SK-N-SH (cell line): ENCODE measurements around the gene ITGB5. TPM values are rescaled to one million over a fixed set of nuclear protein-coding genes. Genes with fewer than 3 reads are reported as not detected.

ENCODE experiments used
- CTCF ChIA-PET: fragments of 300-600, 350-600 bp; formaldehyde crosslinking; extraction: SDS; loops from one replicate; lab custom pipeline; 2021; lab: Yijun Ruan, JAX
- POLR2A ChIA-PET: fragments of 350-600 bp; sonication (Branson Sonifier 250); formaldehyde crosslinking; extraction: SDS; loops from one replicate; lab custom pipeline; 2020; ENCODE audit warnings: antibody characterized with exemption, inconsistent platforms; lab: Yijun Ruan, JAX
- DNase-seq: peaks from one replicate; pipeline ENCODE4 v3.0.0; 2012
- H2AFZ ChIP-seq: fragments of 200-600 bp; sonication (generic); 2 replicates; pipeline ENCODE4 v1.8.1; 2016; ENCODE audit warnings: antibody characterized with exemption, mild to moderate bottlenecking, low read depth
- H3F3A ChIP-seq: fragments of 200-600 bp; sonication (generic); replicated peaks from 2 replicates; pipeline ENCODE3; 2016; ENCODE audit warnings: antibody characterized with exemption, mild to moderate bottlenecking; ENCODE audit not compliant: insufficient read depth
- H3K27ac ChIP-seq, 2 experiments: fragments of 200-500 bp in 1 of 2; fragments of 200-600 bp in 1 of 2; sonication (Bioruptor generic) in 1 of 2; sonication (generic), shearing (Covaris generic) in 1 of 2; 2 replicates each; pipeline versions ENCODE4 v1.5.1 to v1.6.1; 2014 to 2016; ENCODE audit warnings: low read depth in 2 of 2, inconsistent platforms in 1 of 2, low read length in 1 of 2, mild to moderate bottlenecking in 1 of 2, mixed read lengths in 1 of 2
- H3K27me3 ChIP-seq: fragments of 200-600 bp; sonication (generic), shearing (Covaris generic); 2 replicates; pipeline ENCODE4 v1.6.1; 2016; ENCODE audit warnings: mixed run types; ENCODE audit not compliant: insufficient read depth
- H3K36me3 ChIP-seq, 2 experiments: fragments of 200-500 bp in 1 of 2; fragments of 200-600 bp in 1 of 2; sonication (Bioruptor generic) in 1 of 2; sonication (generic) in 1 of 2; replicated peaks in 1 of 2; 2 replicates each; pipeline versions ENCODE3 to v1.5.1; 2014 to 2016; ENCODE audit warnings: low read length in 1 of 2, mild to moderate bottlenecking in 1 of 2; ENCODE audit not compliant: insufficient read depth in 2 of 2, control insufficient read depth in 1 of 2
- H3K4me1 ChIP-seq, 2 experiments: fragments of 200-500 bp in 1 of 2; fragments of 200-600 bp in 1 of 2; sonication (Bioruptor generic) in 1 of 2; sonication (generic), shearing (Covaris generic) in 1 of 2; 2 replicates each; pipeline versions ENCODE4 v1.5.1 to v1.6.1; 2014 to 2016; ENCODE audit warnings: low read depth in 1 of 2, low read length in 1 of 2, mixed run types in 1 of 2; ENCODE audit not compliant: insufficient read depth in 2 of 2, control insufficient read depth in 1 of 2
- H3K4me2 ChIP-seq: fragments of 200-600 bp; sonication (generic), shearing (Covaris generic); 2 replicates; pipeline ENCODE4 v1.6.1; 2017; ENCODE audit warnings: mixed run types
- H3K4me3 ChIP-seq, 2 experiments: fragments of 200-500 bp in 1 of 2; fragments of 200-600 bp in 1 of 2; sonication (Bioruptor generic) in 1 of 2; sonication (generic), shearing (Covaris generic) in 1 of 2; 2 replicates each; pipeline versions ENCODE4 v1.5.1 to v1.8.1; 2014 to 2016; ENCODE audit warnings: low read depth in 2 of 2, inconsistent platforms in 1 of 2, low read length in 1 of 2, mild to moderate bottlenecking in 1 of 2, mixed read lengths in 1 of 2, moderate library complexity in 1 of 2
- H3K79me2 ChIP-seq: fragments of 200-600 bp; sonication (generic); 2 replicates; pipeline ENCODE4 v1.8.1; 2017; ENCODE audit warnings: mild to moderate bottlenecking; ENCODE audit not compliant: insufficient read depth
- H3K9ac ChIP-seq: fragments of 200-600 bp; sonication (generic); 2 replicates; pipeline ENCODE4 v1.6.1; 2017; ENCODE audit warnings: mixed run types
- H3K9me2 ChIP-seq: fragments of 200-600 bp; sonication (generic); 2 replicates; pipeline ENCODE4 v1.6.1; 2017; ENCODE audit warnings: mixed run types
- H3K9me3 ChIP-seq: fragments of 200-600 bp; sonication (generic); 2 replicates; pipeline ENCODE4 v1.6.1; 2017; ENCODE audit warnings: mixed run types, mild to moderate bottlenecking, moderate library complexity
- H4K20me1 ChIP-seq: fragments of 200-600 bp; sonication (generic); 2 replicates; pipeline ENCODE4 v1.6.1; 2017; ENCODE audit warnings: mild to moderate bottlenecking, mixed run types; ENCODE audit not compliant: insufficient read depth
- CHD2 ChIP-seq: fragments of 150-350 bp; IDR thresholded peaks from 2 replicates; pipeline ENCODE4 v1.6.1; 2018; ENCODE audit warnings: low read length; ENCODE audit not compliant: partially characterized antibody
- EP300 ChIP-seq, 2 experiments: IDR thresholded peaks; 2 replicates each; pipeline versions ENCODE4 v1.4.0 to v1.6.1; 2012; ENCODE audit warnings: borderline replicate concordance in 1 of 2, low read depth in 1 of 2, low read length in 1 of 2
- EZH2phosphoT487 ChIP-seq: fragments of 200-600 bp; sonication (generic); IDR thresholded peaks from 2 replicates; pipeline ENCODE4 v1.6.1; 2017; ENCODE audit warnings: low read depth, mixed run types, mild to moderate bottlenecking, antibody characterized with exemption, moderate library complexity, borderline replicate concordance
- FOXM1 ChIP-seq: IDR thresholded peaks from 2 replicates; pipeline ENCODE4 v1.4.0; 2012; ENCODE audit warnings: low read depth, mild to moderate bottlenecking
- IRF3 ChIP-seq: fragments of 150-350 bp; IDR thresholded peaks from 2 replicates; pipeline ENCODE4 v1.6.1; 2016; ENCODE audit warnings: mild to moderate bottlenecking, low read depth, low read length
- PBX3 ChIP-seq: IDR thresholded peaks from 2 replicates; pipeline ENCODE4; 2012
- RAD21 ChIP-seq: IDR thresholded peaks from 2 replicates; pipeline ENCODE4 v1.6.1; 2012; ENCODE audit warnings: mild to moderate bottlenecking, low read length
- REST ChIP-seq: IDR thresholded peaks from 2 replicates; pipeline ENCODE4 v1.6.1; 2012; ENCODE audit warnings: mild to moderate bottlenecking, low read depth, low read length, moderate library complexity
- RXRA ChIP-seq: IDR thresholded peaks from 2 replicates; pipeline ENCODE4 v1.4.0; 2012; ENCODE audit warnings: low read depth, mild to moderate bottlenecking, borderline replicate concordance
- TCF12 ChIP-seq: IDR thresholded peaks from 2 replicates; pipeline ENCODE4 v1.4.0; 2012
- USF1 ChIP-seq: IDR thresholded peaks from 2 replicates; pipeline ENCODE4 v1.4.0; 2012; ENCODE audit warnings: low read depth, borderline replicate concordance
- USF2 ChIP-seq: fragments of 150-350 bp; IDR thresholded peaks from 2 replicates; pipeline ENCODE4 v1.6.1; 2017; ENCODE audit warnings: antibody characterized with exemption, low read length, low read depth, borderline replicate concordance
- YY1 ChIP-seq: IDR thresholded peaks from 2 replicates; pipeline ENCODE4 v1.4.0; 2012; ENCODE audit warnings: low read depth, mild to moderate bottlenecking
- WGBS: methylation state at CpG from one replicate; pipeline ENCODE4 v1.1.6; 2017; ENCODE audit warnings: low lambda C conversion rate; 5-methylcytosine and 5-hydroxymethylcytosine counted together
- polyA plus RNA-seq, 3 experiments: library from polyadenylated mRNA; depleted of rRNA; stranded (reverse); fragments of >200 nt; gene quantifications; 2 replicates each; pipeline ENCODE4 v1.2.3, GENCODE V29; 2012

ITGB5 gene
- polyA plus RNA-seq, 1 of the 3 experiments (the other 2 are of a cell fraction), result 481 TPM

- H4K20me1 ChIP-seq, result no peaks in the 10 kb centered on the region
- H3K4me1 ChIP-seq, result peaks cover 0 to 4% of the 10 kb centered on the region in 2 experiments; a peak in 1 of 4 replicates
- ChIA-PET POLR2A (no interaction called here), CTCF (interaction anchor here (0.6 to 3.9 kb wide), 5 partner anchors 16 to 626 kb away, joined by 3 to 17 read pairs (median 3); no protein-coding TSS in a partner anchor)
- H3F3A ChIP-seq, result no peaks in the 10 kb centered on the region
- H3K4me3 ChIP-seq, result no peak overlapping the region
- H3K9me2 ChIP-seq, result no peaks in the 10 kb centered on the region
- no peak overlapping the region for H2AFZ ChIP-seq
- H3K79me2 ChIP-seq, result no peaks in the 10 kb centered on the region
- H3K27ac ChIP-seq, result no peak overlapping the region
- no peak for TF ChIP-seq YY1
- TF ChIP-seq IRF3, result no peak
- no peak for TF ChIP-seq USF2
- no peak for TF ChIP-seq RXRA
- no peak for TF ChIP-seq USF1
- TF ChIP-seq PBX3, result no peak
- no peak for TF ChIP-seq EZH2phosphoT487
- no peak for TF ChIP-seq RAD21
- TF ChIP-seq TCF12, result no peak
- TF ChIP-seq CHD2, result no peak
- no peak for TF ChIP-seq EP300 (IDR thresholded peaks at IDR 0.05; ENCODE audit: borderline replicate concordance in 1 of 2, low read depth in 1 of 2, low read length in 1 of 2)
- 67% methylated on average over 5 of the region's 5 CpGs for WGBS
- no peaks in the 10 kb centered on the region for H3K36me3 ChIP-seq
- H3K9me3 ChIP-seq, result no peaks in the 10 kb centered on the region
- H3K9ac ChIP-seq, result no peak overlapping the region
- H3K4me2 ChIP-seq, result no peak overlapping the region
- H3K27me3 ChIP-seq, result no peaks in the 10 kb centered on the region
- no peak for DNase-seq
These were observed 48.8 kb upstream of the ITGB5 start for GRCh38 chr3:124935794-124936542.

- no peak overlapping the region for H3K4me2 ChIP-seq
- peaks cover 0 to 4% of the 10 kb centered on the region in 2 experiments; a peak in 1 of 4 replicates for H3K4me1 ChIP-seq
- no peak for DNase-seq
- no peaks in the 10 kb centered on the region for H3K9me3 ChIP-seq
- TF ChIP-seq FOXM1, result no peak
- TF ChIP-seq RAD21, result no peak
- no peak for TF ChIP-seq EZH2phosphoT487
- TF ChIP-seq REST, result no peak
- TF ChIP-seq RXRA, result no peak
- no peak for TF ChIP-seq IRF3
- TF ChIP-seq YY1, result no peak
- H3K9ac ChIP-seq, result no peak overlapping the region
- POLR2A ChIA-PET, result no interaction called here
- H3F3A ChIP-seq, result no peaks in the 10 kb centered on the region
- no peaks in the 10 kb centered on the region for H4K20me1 ChIP-seq
- H3K4me3 ChIP-seq, result no peak overlapping the region
- H3K27me3 ChIP-seq, result no peaks in the 10 kb centered on the region
- H3K9me2 ChIP-seq, result no peaks in the 10 kb centered on the region
- H3K79me2 ChIP-seq, result no peaks in the 10 kb centered on the region
- H3K36me3 ChIP-seq, result no peaks in the 10 kb centered on the region
- no peak overlapping the region for H3K27ac ChIP-seq
- CTCF ChIA-PET, result interaction anchor here (0.6 to 3.9 kb wide), 3 partner anchors 60 to 627 kb away, joined by 3 to 17 read pairs (median 11); no protein-coding TSS in a partner anchor
- H2AFZ ChIP-seq, result no peak overlapping the region
These were observed 48.1 kb upstream of the ITGB5 start for GRCh38 chr3:124935264-124935663.
